HuH-7.5 (cell line): Measurements from ENCODE around the gene GRAP.
"Not testable (repeated sequence)": the region's sequence is repeated elsewhere in the genome, so short reads cannot be mapped to it uniquely, and the experiment has no call there.

Source experiments
- DNase-seq: peaks from one replicate; pipeline ENCODE4 v3.0.0; 2011; ENCODE audit warnings: low spot score

The GRAP gene

DNA sequence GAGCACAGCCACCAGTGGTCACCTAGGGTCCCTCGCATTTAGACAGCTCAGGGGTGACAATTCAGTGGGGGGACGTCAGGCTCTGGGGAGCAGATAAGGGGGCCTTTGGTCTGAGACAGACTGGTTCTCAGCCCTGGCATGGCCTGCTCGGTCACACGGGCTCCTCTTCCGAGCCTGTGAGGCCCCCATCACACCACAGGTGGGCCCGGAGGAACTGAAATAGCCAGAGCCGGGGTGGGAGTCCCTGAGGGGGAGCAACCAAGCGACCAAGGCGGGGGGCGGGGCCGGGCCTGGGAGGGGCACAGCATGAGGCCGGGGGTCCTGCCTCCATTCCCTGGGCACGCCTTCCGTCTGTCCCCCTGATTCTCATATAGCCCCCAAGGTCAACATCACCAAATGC is 4.4 kb downstream of the GRAP start:
- not testable (repeated sequence) for DNase-seq

DNA sequence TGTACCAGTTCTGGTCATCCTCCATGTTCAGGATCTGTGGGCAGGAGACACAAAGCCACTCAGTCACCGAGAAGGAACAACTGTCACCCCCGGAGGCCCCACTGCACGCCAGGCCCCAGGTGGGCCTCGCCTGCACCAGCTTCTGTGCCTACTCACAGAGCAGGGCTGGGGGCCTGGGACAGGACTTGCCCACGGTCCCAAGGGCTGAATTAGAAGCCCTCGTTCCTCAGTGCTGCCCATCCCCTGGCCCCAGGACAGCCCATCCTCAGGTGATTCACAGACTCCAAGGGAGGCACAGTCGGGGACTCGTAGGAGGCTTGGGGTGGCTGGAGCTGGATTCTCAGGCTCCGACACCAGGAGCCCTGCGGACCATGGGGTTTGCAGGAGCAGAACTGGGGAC is 4.9 kb downstream of the GRAP start:
- DNase-seq = not testable (repeated sequence)

DNA sequence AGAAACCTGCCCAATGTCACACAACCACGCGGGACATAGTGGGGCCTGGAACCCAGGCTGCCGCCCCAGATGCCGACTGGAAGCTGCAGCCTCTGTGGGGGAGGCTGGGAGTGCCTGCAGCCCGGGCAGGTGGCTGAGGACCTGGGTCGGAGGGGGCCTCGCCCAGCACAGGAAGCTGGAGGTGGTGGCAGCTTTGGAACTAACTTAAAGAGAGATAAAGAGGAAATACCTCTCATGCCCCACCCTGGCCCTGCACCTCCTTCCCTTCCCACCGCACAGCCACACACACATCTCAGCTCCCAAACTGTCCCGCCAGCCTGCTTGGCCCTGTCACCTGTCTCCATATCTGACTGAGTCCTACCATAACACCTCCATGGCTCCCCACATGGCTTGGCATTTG is 6.4 kb downstream of the GRAP start:
- not testable (repeated sequence) for DNase-seq

GRCh38 chr17:19038730-19039129 is 8.0 kb downstream of the GRAP start:
- DNase-seq = not testable (repeated sequence)

DNA sequence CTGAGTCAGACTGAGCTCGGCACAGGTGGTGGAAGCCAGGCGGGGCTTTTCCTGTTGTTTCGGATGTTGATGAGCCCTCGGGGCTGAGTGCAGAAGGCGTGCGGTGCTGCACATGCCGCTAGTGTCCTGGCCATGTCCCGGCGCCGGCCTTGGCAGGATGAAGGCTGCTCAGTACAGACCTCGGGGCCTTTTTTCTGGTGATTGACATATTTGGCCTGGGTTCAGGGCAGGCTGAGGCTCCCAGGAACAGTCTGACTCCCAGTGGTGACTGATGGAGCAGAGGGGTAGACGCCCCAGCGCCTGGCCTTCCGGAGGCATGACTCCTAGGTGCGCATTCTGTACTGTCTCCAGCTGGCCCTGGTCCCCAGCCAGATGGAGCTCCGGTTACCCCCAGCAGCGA is 8.8 kb downstream of the GRAP start:
- not testable (repeated sequence) for DNase-seq

- not testable (repeated sequence) for DNase-seq
These were observed 9.2 kb downstream of the GRAP start for GRCh38 chr17:19037547-19037946.

DNA sequence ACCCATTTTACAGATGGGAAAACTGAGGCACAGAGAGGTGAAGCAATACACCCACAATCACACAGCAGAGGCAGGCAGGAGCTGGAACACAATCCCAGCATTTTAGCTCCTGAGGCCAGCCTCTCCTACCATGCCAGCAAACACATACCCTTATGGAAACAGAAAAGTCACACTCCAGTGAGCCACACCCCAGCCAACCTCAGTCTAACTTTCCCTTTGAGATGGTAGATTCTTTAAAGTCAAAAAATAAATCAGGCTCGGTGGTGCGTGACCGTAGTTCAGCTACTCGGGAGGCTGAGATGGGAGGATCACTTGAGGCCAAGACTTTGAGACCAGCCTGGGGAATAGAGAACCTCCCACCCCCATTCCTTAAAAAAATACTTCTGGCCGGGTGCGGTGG is 10.6 kb downstream of the GRAP start:
- not testable (repeated sequence) for DNase-seq

DNA sequence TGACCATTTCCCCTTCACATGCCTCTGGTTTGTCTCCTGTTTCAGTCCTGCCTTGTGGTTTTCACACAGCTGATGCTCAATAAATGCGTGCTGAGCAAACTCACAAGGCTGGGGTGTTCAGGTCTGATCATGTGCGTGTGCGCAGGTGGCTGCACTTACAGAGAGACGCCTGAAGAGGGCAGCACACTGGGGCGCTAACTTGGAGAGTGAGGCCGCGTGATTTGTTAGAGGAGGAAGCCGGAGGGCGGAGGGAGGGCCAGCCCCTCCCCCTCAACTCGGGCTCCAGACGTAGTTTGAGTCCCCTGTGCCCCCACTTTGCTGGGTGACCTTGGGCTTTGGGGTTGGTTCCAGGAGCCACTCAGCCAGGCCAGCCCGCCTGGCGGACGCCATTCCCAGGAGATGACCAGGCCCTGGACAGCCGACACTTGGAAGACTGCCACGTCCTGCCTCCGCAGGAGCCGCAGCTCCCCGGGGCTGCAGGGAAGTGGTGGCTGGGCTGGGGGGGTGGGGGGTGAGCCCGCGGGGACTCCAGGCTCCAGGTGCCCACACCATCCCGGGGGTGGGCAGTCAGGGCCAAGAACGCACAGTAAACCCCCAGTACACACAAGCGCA is 14.3 kb downstream of the GRAP start:
- not testable (repeated sequence) for DNase-seq

DNA sequence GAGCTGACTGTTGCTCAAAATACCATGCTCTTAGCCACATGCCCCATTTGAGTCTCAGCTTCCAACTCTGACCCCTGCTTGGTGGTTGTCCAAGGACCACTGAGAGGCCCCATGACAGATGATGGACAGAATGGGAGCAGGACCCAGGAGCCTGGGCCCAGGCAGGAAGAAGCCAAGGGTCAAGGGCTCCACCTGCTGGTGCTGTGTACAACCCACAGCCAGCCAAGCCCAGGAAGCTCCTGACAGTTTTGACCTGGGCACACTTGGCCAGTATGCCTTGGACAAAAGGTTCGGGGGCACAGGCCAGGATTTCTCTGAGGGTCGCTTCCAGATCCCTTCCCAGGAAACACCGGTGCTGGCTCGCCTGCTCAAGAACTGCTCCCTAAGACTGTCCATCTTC is 15.0 kb downstream of the GRAP start:
- not testable (repeated sequence) for DNase-seq

DNA sequence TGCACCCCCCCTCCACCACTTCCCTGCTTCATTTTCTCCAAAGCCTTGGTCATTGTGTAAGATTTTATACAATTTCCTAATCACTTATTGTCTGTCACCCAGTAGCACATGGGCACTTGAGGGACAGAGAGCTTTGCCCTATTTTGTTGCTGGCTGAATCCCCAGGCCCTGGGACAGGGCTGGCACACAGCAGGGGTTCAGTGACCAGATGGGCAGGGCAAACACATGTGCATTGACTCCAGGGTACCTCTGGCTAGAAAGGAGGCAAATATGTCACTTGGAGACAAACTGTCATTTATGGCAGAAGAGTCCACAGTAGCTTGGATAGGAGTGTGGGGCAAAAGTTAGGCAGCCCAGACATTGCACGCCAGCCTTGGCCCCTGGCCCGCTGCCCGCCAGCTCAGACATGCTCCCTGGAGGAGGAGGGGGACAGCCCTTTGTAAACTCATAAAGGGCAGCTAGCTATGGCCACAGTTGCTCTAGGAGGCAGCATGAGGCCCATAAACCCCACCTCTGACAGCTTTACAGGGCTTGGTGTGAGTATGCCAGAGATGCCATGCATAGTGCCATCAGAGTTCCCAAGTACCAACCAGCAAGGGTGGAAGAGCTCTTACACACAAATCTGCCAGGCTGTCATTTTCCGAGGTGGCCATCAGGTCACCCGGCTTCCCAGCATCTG is 15.8 kb downstream of the GRAP start:
- DNase-seq = not testable (repeated sequence)

DNA sequence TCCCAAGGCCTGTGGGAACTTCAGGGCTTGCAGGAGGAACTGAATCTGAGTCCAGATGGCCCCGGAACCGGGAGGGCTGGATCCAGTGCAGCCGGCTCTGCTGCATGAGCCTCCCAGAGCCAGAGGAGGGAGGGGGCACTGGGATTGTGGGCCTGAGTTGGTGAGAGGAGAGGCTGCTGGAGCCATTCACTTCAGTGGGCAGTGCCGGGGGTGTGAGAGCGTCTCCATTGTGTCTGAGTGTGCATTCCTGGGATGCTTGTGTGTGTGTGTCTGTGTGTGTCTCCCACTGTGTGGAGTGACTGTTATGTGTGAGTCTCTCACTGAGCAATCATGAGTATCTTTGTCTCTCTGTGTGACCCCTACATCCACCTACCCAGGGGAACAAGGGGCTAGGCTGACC is 17.0 kb downstream of the GRAP start:
- not testable (repeated sequence) for DNase-seq

- DNase-seq = not testable (repeated sequence)
These were observed 18.1 kb downstream of the GRAP start for GRCh38 chr17:19028671-19029070.

- DNase-seq = no peak
These were observed 22.4 kb downstream of the GRAP start for GRCh38 chr17:19024101-19025078.

DNA sequence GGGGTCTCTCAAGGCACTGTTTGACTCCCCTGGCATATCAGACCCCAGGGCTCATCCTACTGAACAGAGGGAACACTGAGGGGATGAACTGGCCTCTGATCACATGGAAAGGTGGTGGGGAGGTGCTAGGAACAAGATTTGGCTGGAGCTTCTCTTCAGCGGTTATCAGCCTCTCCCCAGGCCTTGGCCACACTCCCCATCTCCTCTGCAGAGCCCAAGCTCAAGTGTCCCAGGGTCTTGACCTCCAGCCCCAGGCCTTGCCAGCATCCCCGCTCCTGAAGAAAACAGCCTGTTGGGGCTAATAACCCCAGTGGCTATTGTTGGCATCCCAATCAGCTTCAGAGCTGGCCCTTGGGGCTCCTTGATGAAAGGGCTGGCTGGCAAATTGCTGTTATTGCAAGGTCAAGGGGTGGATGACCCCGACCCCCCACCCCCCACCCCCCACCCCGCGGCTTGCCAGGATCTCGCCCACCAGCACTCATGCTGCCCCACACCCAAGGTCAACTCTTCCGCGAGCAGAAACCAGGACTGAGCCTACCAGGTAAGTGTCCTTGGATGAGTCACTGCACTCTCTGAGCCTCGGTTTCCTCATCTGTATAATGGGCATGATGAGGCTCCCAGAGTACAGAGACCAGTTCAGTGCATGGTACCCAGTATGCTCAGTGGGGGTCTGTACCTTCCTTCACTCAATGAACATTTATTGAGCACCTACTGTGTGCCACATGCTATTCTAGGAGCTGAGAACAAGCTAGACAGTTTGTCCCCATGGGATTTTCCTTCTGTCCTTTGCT is 23.4 kb downstream of the GRAP start:
- DNase-seq = no peak

GRCh38 chr17:19022747-19023146 is 24.0 kb downstream of the GRAP start:
- DNase-seq = no peak

- no peak for DNase-seq
These were observed 24.6 kb downstream of the GRAP start for GRCh38 chr17:19022128-19022527.

GRCh38 chr17:19021622-19022083 is 25.1 kb downstream of the GRAP start:
- no peak for DNase-seq

DNA sequence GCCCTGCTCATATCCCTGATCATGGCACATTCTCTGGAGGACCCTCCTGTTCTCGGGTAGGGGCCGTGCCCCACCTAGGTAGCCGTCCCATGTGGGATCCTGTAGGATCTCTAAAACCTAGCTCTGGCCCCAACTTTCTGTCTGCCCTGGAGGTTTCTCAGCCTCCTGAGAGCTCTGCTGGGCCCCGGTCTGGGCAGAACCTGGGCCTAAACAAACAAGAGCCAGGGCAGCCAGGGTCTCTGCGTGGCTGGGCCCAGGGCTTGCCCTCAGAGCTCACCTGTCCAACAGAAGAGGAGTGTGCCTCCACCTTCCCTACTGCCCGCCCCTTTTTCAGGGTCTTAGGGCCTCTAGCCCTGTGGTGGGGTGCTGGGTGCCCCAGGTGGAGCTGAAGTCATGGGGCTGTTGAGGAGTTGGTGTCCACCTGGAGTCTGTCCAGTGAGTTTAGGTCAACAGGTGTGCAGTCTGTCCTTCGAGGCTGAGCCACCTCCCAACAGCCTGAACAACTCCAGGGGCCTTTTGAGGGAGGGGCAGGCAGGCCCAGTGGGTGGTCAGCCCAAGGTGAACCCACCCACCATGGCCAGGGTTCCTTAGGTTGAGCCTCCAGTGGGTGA is 25.6 kb downstream of the GRAP start:
- DNase-seq = not testable (repeated sequence)

DNA sequence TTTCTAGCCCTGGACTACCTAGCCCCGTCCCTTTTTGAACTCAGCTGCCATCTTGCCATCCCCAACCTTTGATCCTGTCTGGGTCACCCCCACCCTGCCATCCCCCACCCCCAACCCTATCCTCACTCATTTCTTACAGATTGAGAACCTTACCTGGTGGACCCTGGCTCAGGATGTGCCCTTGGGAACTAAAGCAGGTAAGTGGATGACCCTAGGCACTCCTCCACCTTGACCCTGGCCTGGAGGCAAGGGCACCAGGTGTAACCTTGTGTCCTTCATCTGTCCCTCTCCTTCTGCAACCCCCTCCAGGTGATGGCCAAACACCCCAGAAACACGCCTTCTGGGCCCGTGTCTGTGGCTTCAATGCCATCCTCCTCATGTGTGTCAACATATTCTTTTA is 26.7 kb downstream of the GRAP start:
- no peak for DNase-seq

DNA sequence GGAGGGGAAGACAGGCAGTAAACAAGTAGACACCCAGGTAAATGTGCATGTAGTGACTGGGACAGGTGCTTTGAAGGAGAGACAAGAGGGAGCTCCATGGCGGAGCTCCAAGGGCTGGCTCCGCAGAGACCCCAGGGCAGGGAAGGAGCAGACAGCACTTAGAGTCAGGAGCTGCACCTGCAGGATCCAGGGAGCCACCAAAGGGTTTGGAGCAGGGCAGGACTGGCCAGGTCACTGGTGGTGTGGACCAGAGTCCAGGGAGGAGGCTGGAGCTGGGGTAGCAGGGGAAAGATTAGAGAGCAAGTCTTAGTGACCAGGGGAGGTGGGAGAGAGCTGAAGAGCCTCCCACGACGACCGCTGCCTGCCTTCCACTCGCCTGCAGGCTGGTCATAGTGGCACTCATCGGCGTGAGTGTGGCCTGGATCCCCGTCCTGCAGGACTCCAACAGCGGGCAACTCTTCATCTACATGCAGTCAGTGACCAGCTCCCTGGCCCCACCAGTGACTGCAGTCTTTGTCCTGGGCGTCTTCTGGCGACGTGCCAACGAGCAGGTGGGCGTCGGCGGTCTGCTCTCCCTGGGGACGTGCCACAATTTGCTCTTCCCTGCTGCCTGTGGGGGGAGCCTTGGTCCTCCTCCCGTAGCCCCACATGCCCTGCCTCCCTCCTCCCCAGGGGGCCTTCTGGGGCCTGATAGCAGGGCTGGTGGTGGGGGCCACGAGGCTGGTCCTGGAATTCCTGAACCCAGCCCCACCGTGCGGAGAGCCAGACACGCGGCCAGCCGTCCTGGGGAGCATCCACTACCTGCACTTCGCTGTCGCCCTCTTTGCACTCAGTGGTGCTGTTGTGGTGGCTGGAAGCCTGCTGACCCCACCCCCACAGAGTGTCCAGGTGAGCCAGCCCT is 27.5 kb downstream of the GRAP start:
- no peak for DNase-seq
